H54 (cell line): ENCODE data around the gene CELSR3.

Experiments
- DNase-seq: peaks from one replicate; pipeline ENCODE4 v3.0.0; 2011; ENCODE audit warnings: low spot score, mixed read lengths; ENCODE audit not compliant: insufficient read length
- FAIRE-seq: peaks from 3 replicates; lab custom pipeline; 2011; peaks lifted over from hg19 to GRCh38; lab: Jason Lieb, UNC
- POLR2A ChIP-seq: IDR thresholded peaks from 2 replicates; pipeline ENCODE4 v1.6.1; 2011; ENCODE audit warnings: low read depth, mild to moderate bottlenecking, low read length

Gene CELSR3

GRCh38 chr3:48681541-48681880 is 18.8 kb upstream of the CELSR3 start:
- DNase-seq, result no peak

GRCh38 chr3:48680811-48681540 is 18.3 kb upstream of the CELSR3 start:
- FAIRE-seq, result no peak
- DNase-seq, result no peak
- TF ChIP-seq POLR2A, result no peak

More at GRCh38 chr3:48681541-48681880, 18.8 kb upstream of the CELSR3 start:
- no peak for FAIRE-seq
- TF ChIP-seq POLR2A, result no peak

GRCh38 chr3:48679411-48680391 is 17.0 kb upstream of the CELSR3 start:
- TF ChIP-seq POLR2A, result no peak
- FAIRE-seq (no peak), DNase-seq (no peak)

GRCh38 chr3:48678566-48679380 is 16.1 kb upstream of the CELSR3 start:
- TF ChIP-seq POLR2A, result no peak
- no peak for DNase-seq
- no peak for FAIRE-seq

- no peak for TF ChIP-seq POLR2A
- DNase-seq, result no peak
- no peak for FAIRE-seq
Observed at GRCh38 chr3:48678056-48678455, 15.4 kb upstream of the CELSR3 start.

GRCh38 chr3:48674505-48674904 is 11.8 kb upstream of the CELSR3 start:
- FAIRE-seq (no peak), DNase-seq (no peak)
- no peak for TF ChIP-seq POLR2A

GRCh38 chr3:48672522-48672921 is 9.8 kb upstream of the CELSR3 start:
- FAIRE-seq (no peak), DNase-seq (no peak)
- no peak for TF ChIP-seq POLR2A

GRCh38 chr3:48664929-48665328 is 2.2 kb upstream of the CELSR3 start:
- FAIRE-seq, result no peak
- DNase-seq, result no peak

GRCh38 chr3:48664313-48664644 is 1.6 kb upstream of the CELSR3 start:
- FAIRE-seq (no peak), DNase-seq (no peak)
- TF ChIP-seq POLR2A, result no peak

More at GRCh38 chr3:48664929-48665328, 2.2 kb upstream of the CELSR3 start:
- no peak for TF ChIP-seq POLR2A

- peak; percentile 59; the same call in 1 of the 2 replicates for TF ChIP-seq POLR2A
- DNase-seq (peak; percentile 99), FAIRE-seq (peak; percentile 67)
Observed at GRCh38 chr3:48663489-48664312, 1.0 kb upstream of the CELSR3 start.

- FAIRE-seq (no peak), DNase-seq (no peak)
- no peak for TF ChIP-seq POLR2A
Observed at GRCh38 chr3:48662145-48662752, 437 bp downstream of the CELSR3 start.

GRCh38 chr3:48661501-48662144 is 1.1 kb downstream of the CELSR3 start:
- FAIRE-seq (no peak), DNase-seq (no peak)
- no peak for TF ChIP-seq POLR2A
